HepG2 (cell line): ENCODE data around the gene ATOH8. TPM values are rescaled to one million over a fixed set of nuclear protein-coding genes. Genes with fewer than 3 reads are reported as not detected.
A peak's percentile ranks its signal among the peaks of the same experiment; 100 is the strongest.

Experiments
- CBX2 ChIP-seq, 2 experiments: fragments of 200-600 bp in 1 of 2; sonication (generic); formaldehyde crosslinking in 1 of 2; IDR thresholded peaks; 2 replicates each; pipeline versions ENCODE4 v1.7.0 to v1.8.1; 2018 to 2022; ENCODE audit warnings: low read depth in 2 of 2, low read length in 1 of 2, mild to moderate bottlenecking in 1 of 2, missing genetic modification reagents in 1 of 2
- CC2D1A ChIP-seq: sonication (generic); formaldehyde crosslinking; IDR thresholded peaks from 2 replicates; pipeline ENCODE4 v1.8.1; 2023; ENCODE audit warnings: mild to moderate bottlenecking, missing genetic modification reagents
- CEBPB ChIP-seq: IDR thresholded peaks from 2 replicates; pipeline ENCODE4 v1.6.1; 2011; ENCODE audit warnings: low read depth, low read length, improper control_type of control experiment, borderline replicate concordance
- CREB1 ChIP-seq, 2 experiments: fragments of 450-650 bp in 1 of 2; IDR thresholded peaks; 2 replicates each; pipeline ENCODE4 v1.6.1; 2016 to 2017; ENCODE audit warnings: control low read depth in 1 of 2, mild to moderate bottlenecking in 1 of 2, missing compliant biosample characterization in 1 of 2, missing genetic modification characterization in 1 of 2
- DMAP1 ChIP-seq: IDR thresholded peaks from 2 replicates; pipeline ENCODE4 v1.6.1; 2016
- HNRNPK ChIP-seq: fragments of 200-400 bp; formaldehyde crosslinking; IDR thresholded peaks from 2 replicates; pipeline ENCODE4 v1.6.1; 2018; ENCODE audit warnings: low read length, low read depth, moderate library complexity, mild to moderate bottlenecking; ENCODE audit not compliant: poor library complexity, severe bottlenecking
- HOXA5 ChIP-seq: sonication (generic); formaldehyde crosslinking; IDR thresholded peaks from 2 replicates; pipeline ENCODE4 v1.4.0; 2020; ENCODE audit warnings: missing genetic modification reagents
- KDM2A ChIP-seq: sonication (generic); formaldehyde crosslinking; IDR thresholded peaks from 2 replicates; pipeline ENCODE4 v1.4.0; 2020; ENCODE audit warnings: low read depth, missing genetic modification reagents, borderline replicate concordance
- KMT2B ChIP-seq: IDR thresholded peaks from 2 replicates; pipeline ENCODE4 v1.6.1; 2016; ENCODE audit warnings: missing genetic modification reagents, missing compliant biosample characterization
- MIXL1 ChIP-seq: IDR thresholded peaks from 2 replicates; pipeline ENCODE4 v1.6.1; 2016
- MTF2 ChIP-seq: sonication (generic); formaldehyde crosslinking; IDR thresholded peaks from 2 replicates; pipeline ENCODE4 v1.5.0; 2020; ENCODE audit warnings: missing genetic modification reagents, borderline replicate concordance
- NCOA1 ChIP-seq: sonication (generic); formaldehyde crosslinking; IDR thresholded peaks from 2 replicates; pipeline ENCODE4 v1.9.0; 2021; ENCODE audit warnings: missing genetic modification reagents
- NR2C2 ChIP-seq: sonication (generic); formaldehyde crosslinking; IDR thresholded peaks from 2 replicates; pipeline ENCODE4 v1.4.0; 2020; ENCODE audit warnings: missing genetic modification reagents, mild to moderate bottlenecking, moderate library complexity, borderline replicate concordance
- SIN3A ChIP-seq: IDR thresholded peaks from 2 replicates; pipeline ENCODE4 v1.6.1; 2011; ENCODE audit warnings: low read depth, mild to moderate bottlenecking, control low read depth, low read length, borderline replicate concordance
- ZNF10 ChIP-seq: sonication (generic); formaldehyde crosslinking; IDR thresholded peaks from 2 replicates; pipeline ENCODE4 v1.4.0; 2020; ENCODE audit warnings: mild to moderate bottlenecking, low read depth, missing genetic modification reagents, borderline replicate concordance
- ZNF768 ChIP-seq: sonication (generic); formaldehyde crosslinking; IDR thresholded peaks from 2 replicates; pipeline ENCODE4 v1.4.0; 2020; ENCODE audit warnings: missing genetic modification reagents
- ZSCAN25 ChIP-seq: sonication (generic); formaldehyde crosslinking; IDR thresholded peaks from 2 replicates; pipeline ENCODE4 v1.8.0; 2022; ENCODE audit warnings: mild to moderate bottlenecking, missing genetic modification reagents
- polyA plus RNA-seq, 8 experiments: library from polyadenylated mRNA; depleted of rRNA in 3 of 8; stranded (reverse) in 7 of 8; unstranded in 1 of 8; fragments of >200 nt; fragmentation: Illumina TruSeq in 4 of 8; extraction: Trizol in 4 of 8; gene quantifications; 2 replicates each; pipeline versions ENCODE4 v1.2.1 to v1.2.3, GENCODE V29; 2011 to 2016; ENCODE audit warnings: low read depth in 4 of 8, missing spikeins in 1 of 8, mixed read lengths in 1 of 8; ENCODE audit not compliant: insufficient read depth in 1 of 8
- total RNA-seq, 5 experiments: library from RNA; depleted of rRNA; stranded (reverse); fragments of >200 nt; fragmentation: Illumina TruSeq; extraction: Trizol; gene quantifications; 2 replicates each; pipeline ENCODE4 v1.2.3, GENCODE V29; 2016; ENCODE audit warnings: low read depth in 1 of 5
- TF ChIP-seq, protein P1 (sequence below): sonication (generic); formaldehyde crosslinking; IDR thresholded peaks from 2 replicates; pipeline ENCODE4 v1.5.0; 2020; ENCODE audit warnings: mild to moderate bottlenecking, missing genetic modification reagents
- TF ChIP-seq, protein P2 (sequence below): sonication (generic); formaldehyde crosslinking; IDR thresholded peaks from 2 replicates; pipeline ENCODE4 v1.4.0; 2020; ENCODE audit warnings: mild to moderate bottlenecking, missing genetic modification reagents
- TF ChIP-seq, protein P3 (sequence below): sonication (generic); formaldehyde crosslinking; IDR thresholded peaks from 2 replicates; pipeline ENCODE4 v1.5.0; 2020; ENCODE audit warnings: missing genetic modification reagents

Gene ATOH8
- total and polyA plus RNA-seq, 2 of the 13 experiments (the other 11 are each of a cell fraction or from before 2014, with no cell fraction given) = 0.13 to 0.61 TPM

DNA sequence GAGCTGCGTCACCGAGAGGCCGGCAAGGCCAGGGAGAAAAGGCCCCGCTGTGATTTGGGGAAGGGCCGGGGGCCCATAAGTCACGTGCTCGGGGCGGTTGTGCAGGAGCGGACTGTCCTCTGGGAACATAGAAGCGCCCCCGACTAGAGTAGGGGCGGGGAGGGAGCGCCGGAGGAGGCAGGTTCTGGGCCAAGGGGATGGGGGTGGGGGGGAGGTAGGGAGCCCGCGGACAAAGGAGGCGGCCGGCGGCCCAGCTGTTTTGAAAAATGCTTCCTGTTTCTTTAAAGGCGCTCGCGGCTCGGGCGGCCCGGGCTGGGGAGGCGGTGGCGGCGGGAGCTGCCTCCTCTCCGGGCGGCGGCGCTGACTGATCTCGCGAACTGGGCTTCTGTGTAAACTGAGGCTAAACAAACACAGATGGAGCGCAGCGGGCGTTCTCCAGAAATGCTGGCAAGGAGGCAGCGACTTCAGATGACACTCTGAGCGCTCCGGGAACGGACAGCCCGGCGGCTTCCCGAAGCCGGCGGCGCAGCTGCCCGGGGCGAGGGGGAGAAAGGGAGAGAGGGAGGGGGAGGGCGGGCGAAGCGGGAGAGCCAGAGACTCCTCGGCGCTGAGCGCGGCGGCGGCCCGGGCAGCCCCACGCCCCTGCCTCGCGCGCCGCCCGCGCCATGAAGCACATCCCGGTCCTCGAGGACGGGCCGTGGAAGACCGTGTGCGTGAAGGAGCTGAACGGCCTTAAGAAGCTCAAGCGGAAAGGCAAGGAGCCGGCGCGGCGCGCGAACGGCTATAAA is at the start of gene ATOH8 (continued):
- TF ChIP-seq, protein P1, sequence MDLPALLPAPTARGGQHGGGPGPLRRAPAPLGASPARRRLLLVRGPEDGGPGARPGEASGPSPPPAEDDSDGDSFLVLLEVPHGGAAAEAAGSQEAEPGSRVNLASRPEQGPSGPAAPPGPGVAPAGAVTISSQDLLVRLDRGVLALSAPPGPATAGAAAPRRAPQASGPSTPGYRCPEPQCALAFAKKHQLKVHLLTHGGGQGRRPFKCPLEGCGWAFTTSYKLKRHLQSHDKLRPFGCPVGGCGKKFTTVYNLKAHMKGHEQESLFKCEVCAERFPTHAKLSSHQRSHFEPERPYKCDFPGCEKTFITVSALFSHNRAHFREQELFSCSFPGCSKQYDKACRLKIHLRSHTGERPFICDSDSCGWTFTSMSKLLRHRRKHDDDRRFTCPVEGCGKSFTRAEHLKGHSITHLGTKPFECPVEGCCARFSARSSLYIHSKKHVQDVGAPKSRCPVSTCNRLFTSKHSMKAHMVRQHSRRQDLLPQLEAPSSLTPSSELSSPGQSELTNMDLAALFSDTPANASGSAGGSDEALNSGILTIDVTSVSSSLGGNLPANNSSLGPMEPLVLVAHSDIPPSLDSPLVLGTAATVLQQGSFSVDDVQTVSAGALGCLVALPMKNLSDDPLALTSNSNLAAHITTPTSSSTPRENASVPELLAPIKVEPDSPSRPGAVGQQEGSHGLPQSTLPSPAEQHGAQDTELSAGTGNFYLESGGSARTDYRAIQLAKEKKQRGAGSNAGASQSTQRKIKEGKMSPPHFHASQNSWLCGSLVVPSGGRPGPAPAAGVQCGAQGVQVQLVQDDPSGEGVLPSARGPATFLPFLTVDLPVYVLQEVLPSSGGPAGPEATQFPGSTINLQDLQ (CRISPR knock-in tag) = 0 out of 2 replicates have a peak, but pooled peaks have one; percentile 32
- TF ChIP-seq SIN3A (no peak), CREB1 (IDR thresholded peaks at IDR 0.05) (no peak), CREB1 (CRISPR knock-in tag; IDR thresholded peaks at IDR 0.05) (no peak), HOXA5 (CRISPR knock-in tag) (0 out of 2 replicates have a peak, but pooled peaks have one; percentile 26), ZNF10 (CRISPR knock-in tag) (no peak), CEBPB (no peak), MTF2 (CRISPR knock-in tag) (no peak), KMT2B (CRISPR knock-in tag) (no peak), MIXL1 (CRISPR knock-in tag) (no peak), NR2C2 (CRISPR knock-in tag) (no peak), ZNF768 (CRISPR knock-in tag) (no peak), HNRNPK (peak; percentile 98), CC2D1A (CRISPR knock-in tag) (no peak), KDM2A (CRISPR knock-in tag) (peak; percentile 42; the same call in 1 of the 2 replicates), NCOA1 (CRISPR knock-in tag) (0 out of 2 replicates have a peak, but pooled peaks have one; percentile 15), ZSCAN25 (CRISPR knock-in tag) (no peak), CBX2 (IDR thresholded peaks at IDR 0.05; ENCODE audit: low read depth, low read length) (no peak; the same call in 1 of the 2 replicates), CBX2 (CRISPR knock-in tag; IDR thresholded peaks at IDR 0.05; ENCODE audit: low read depth) (no peak), DMAP1 (CRISPR knock-in tag) (no peak)
- TF ChIP-seq, protein P2, sequence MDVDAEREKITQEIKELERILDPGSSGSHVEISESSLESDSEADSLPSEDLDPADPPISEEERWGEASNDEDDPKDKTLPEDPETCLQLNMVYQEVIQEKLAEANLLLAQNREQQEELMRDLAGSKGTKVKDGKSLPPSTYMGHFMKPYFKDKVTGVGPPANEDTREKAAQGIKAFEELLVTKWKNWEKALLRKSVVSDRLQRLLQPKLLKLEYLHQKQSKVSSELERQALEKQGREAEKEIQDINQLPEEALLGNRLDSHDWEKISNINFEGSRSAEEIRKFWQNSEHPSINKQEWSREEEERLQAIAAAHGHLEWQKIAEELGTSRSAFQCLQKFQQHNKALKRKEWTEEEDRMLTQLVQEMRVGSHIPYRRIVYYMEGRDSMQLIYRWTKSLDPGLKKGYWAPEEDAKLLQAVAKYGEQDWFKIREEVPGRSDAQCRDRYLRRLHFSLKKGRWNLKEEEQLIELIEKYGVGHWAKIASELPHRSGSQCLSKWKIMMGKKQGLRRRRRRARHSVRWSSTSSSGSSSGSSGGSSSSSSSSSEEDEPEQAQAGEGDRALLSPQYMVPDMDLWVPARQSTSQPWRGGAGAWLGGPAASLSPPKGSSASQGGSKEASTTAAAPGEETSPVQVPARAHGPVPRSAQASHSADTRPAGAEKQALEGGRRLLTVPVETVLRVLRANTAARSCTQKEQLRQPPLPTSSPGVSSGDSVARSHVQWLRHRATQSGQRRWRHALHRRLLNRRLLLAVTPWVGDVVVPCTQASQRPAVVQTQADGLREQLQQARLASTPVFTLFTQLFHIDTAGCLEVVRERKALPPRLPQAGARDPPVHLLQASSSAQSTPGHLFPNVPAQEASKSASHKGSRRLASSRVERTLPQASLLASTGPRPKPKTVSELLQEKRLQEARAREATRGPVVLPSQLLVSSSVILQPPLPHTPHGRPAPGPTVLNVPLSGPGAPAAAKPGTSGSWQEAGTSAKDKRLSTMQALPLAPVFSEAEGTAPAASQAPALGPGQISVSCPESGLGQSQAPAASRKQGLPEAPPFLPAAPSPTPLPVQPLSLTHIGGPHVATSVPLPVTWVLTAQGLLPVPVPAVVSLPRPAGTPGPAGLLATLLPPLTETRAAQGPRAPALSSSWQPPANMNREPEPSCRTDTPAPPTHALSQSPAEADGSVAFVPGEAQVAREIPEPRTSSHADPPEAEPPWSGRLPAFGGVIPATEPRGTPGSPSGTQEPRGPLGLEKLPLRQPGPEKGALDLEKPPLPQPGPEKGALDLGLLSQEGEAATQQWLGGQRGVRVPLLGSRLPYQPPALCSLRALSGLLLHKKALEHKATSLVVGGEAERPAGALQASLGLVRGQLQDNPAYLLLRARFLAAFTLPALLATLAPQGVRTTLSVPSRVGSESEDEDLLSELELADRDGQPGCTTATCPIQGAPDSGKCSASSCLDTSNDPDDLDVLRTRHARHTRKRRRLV = no peak
- TF ChIP-seq, protein P3, sequence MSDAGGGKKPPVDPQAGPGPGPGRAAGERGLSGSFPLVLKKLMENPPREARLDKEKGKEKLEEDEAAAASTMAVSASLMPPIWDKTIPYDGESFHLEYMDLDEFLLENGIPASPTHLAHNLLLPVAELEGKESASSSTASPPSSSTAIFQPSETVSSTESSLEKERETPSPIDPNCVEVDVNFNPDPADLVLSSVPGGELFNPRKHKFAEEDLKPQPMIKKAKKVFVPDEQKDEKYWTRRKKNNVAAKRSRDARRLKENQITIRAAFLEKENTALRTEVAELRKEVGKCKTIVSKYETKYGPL = no peak
